IMR-90 (cell line): ENCODE results near the gene FRMD3. TPM values are rescaled to one million over a fixed set of nuclear protein-coding genes. Genes with fewer than 3 reads are reported as not detected.

Experiments
- ATAC-seq: fragments of 200-7000 bp; cut with Tn5 transposase; 2 replicates; pipeline ENCODE4 v1.9.1; 2020; ENCODE audit warnings: low read depth, mild to moderate bottlenecking, moderate library complexity
- BruUV-seq: library from RNA; stranded (reverse); fragments of 400-500 nt; replicated peaks from 2 replicates; lab custom pipeline; 2021; lab: Mats Ljungman, UMichigan
- CTCF ChIA-PET: fragments of 300-600 bp; formaldehyde crosslinking; extraction: SDS; loops from one replicate; lab custom pipeline; 2021; ENCODE audit warnings: antibody characterized with exemption; lab: Yijun Ruan, JAX
- POLR2A ChIA-PET: fragments of 300-600 bp; sonication (Branson Sonifier 250); formaldehyde crosslinking; loops from one replicate; lab custom pipeline; 2022; ENCODE audit warnings: antibody characterized with exemption; ENCODE audit not compliant: unreplicated experiment; lab: Charles Lee
- DNase-seq: peaks from one replicate; pipeline ENCODE4 v3.0.0; 2013
- H2AFZ ChIP-seq: replicated peaks from 2 replicates; pipeline ENCODE3; 2013; ENCODE audit warnings: low read length, mild to moderate bottlenecking; ENCODE audit not compliant: poor library complexity
- H2AK5ac ChIP-seq: 2 replicates; pipeline ENCODE4 v1.6.1; 2013; ENCODE audit warnings: low read depth, low read length, inconsistent platforms
- H2AK9ac ChIP-seq: replicated peaks from 2 replicates; pipeline ENCODE3; 2013; ENCODE audit warnings: mild to moderate bottlenecking, low read depth, low read length, moderate library complexity; ENCODE audit not compliant: poor library complexity
- H2BK120ac ChIP-seq: 2 replicates; pipeline ENCODE4 v1.6.1; 2013; ENCODE audit warnings: low read depth, low read length, inconsistent platforms
- H2BK15ac ChIP-seq: 3 replicates; pipeline ENCODE4 v1.6.1; 2013; ENCODE audit warnings: low read depth, low read length, inconsistent platforms
- H2BK20ac ChIP-seq: 2 replicates; pipeline ENCODE4 v1.6.1; 2013; ENCODE audit warnings: low read depth, mild to moderate bottlenecking, inconsistent platforms, low read length, moderate library complexity
- H2BK5ac ChIP-seq: 2 replicates; pipeline ENCODE4 v1.6.1; 2013; ENCODE audit warnings: mild to moderate bottlenecking, low read depth, low read length, inconsistent platforms; ENCODE audit not compliant: poor library complexity, severe bottlenecking
- H3K14ac ChIP-seq: replicated peaks from 2 replicates; pipeline ENCODE4 v1.6.1; 2013; ENCODE audit warnings: low read depth, low read length, inconsistent platforms
- H3K18ac ChIP-seq: 2 replicates; pipeline ENCODE4 v1.6.1; 2013; ENCODE audit warnings: low read depth, low read length, control low read depth
- H3K23ac ChIP-seq: 2 replicates; pipeline ENCODE4 v1.6.1; 2013; ENCODE audit warnings: low read depth, low read length, inconsistent platforms
- H3K27ac ChIP-seq: 2 replicates; pipeline ENCODE4 v1.5.1; 2013; ENCODE audit warnings: mild to moderate bottlenecking, control low read depth, low read length; ENCODE audit not compliant: insufficient read depth
- H3K27me3 ChIP-seq: 2 replicates; pipeline ENCODE4 v1.6.1; 2013; ENCODE audit warnings: low read length; ENCODE audit not compliant: control insufficient read depth, insufficient read depth
- H3K36me3 ChIP-seq: 2 replicates; pipeline ENCODE4 v1.6.1; 2013; ENCODE audit warnings: low read length, mixed read lengths; ENCODE audit not compliant: control insufficient read depth, insufficient read depth
- H3K4ac ChIP-seq: 2 replicates; pipeline ENCODE4 v1.6.1; 2013; ENCODE audit warnings: low read depth, low read length, inconsistent platforms
- H3K4me1 ChIP-seq: 2 replicates; pipeline ENCODE4 v1.6.1; 2013; ENCODE audit warnings: low read length, mixed read lengths; ENCODE audit not compliant: control insufficient read depth, insufficient read depth
- H3K4me2 ChIP-seq: 2 replicates; pipeline ENCODE4 v1.6.1; 2013; ENCODE audit warnings: low read depth, mild to moderate bottlenecking, control low read depth, low read length, moderate library complexity
- H3K4me3 ChIP-seq: 2 replicates; pipeline ENCODE4 v1.5.1; 2013; ENCODE audit warnings: low read depth, mild to moderate bottlenecking, control low read depth, low read length, moderate library complexity; ENCODE audit not compliant: insufficient read depth
- H3K56ac ChIP-seq: 2 replicates; pipeline ENCODE4 v1.6.1; 2013; ENCODE audit warnings: low read length, inconsistent platforms; ENCODE audit not compliant: insufficient read depth; ENCODE audit errors: extremely low read depth
- H3K79me1 ChIP-seq, 2 experiments: 2 replicates each; pipeline ENCODE4 v1.6.1; 2013; ENCODE audit warnings: low read length in 2 of 2, inconsistent platforms in 1 of 2, low read depth in 1 of 2
- H3K9ac ChIP-seq: 2 replicates; pipeline ENCODE4 v1.6.1; 2013; ENCODE audit warnings: low read depth, low read length, control low read depth
- H3K9me1 ChIP-seq: 2 replicates; pipeline ENCODE4 v1.6.1; 2013; ENCODE audit warnings: low read length, inconsistent platforms; ENCODE audit not compliant: insufficient read depth
- H3K9me3 ChIP-seq: 2 replicates; pipeline ENCODE4 v1.6.1; 2013; ENCODE audit warnings: low read length; ENCODE audit not compliant: control insufficient read depth, insufficient read depth
- H4K20me1 ChIP-seq: 2 replicates; pipeline ENCODE4 v1.6.1; 2013; ENCODE audit warnings: low read length, inconsistent platforms; ENCODE audit not compliant: insufficient read depth
- H4K5ac ChIP-seq: 2 replicates; pipeline ENCODE4 v1.6.1; 2013; ENCODE audit warnings: mild to moderate bottlenecking, low read depth, low read length, control low read depth
- H4K8ac ChIP-seq, 2 experiments: 2 replicates each; pipeline ENCODE4 v1.6.1; 2013; ENCODE audit warnings: low read depth in 2 of 2, low read length in 2 of 2, control low read depth in 1 of 2, inconsistent platforms in 1 of 2
- H4K91ac ChIP-seq: 2 replicates; pipeline ENCODE4 v1.6.1; 2013; ENCODE audit warnings: low read depth, low read length, inconsistent platforms; ENCODE audit not compliant: insufficient read depth
- BHLHE40 ChIP-seq: fragments of 150-350 bp; IDR thresholded peaks from 2 replicates; pipeline ENCODE4 v1.6.1; 2016; ENCODE audit warnings: mild to moderate bottlenecking, low read depth, low read length
- CEBPB ChIP-seq: IDR thresholded peaks from 2 replicates; pipeline ENCODE4 v1.6.1; 2012; ENCODE audit warnings: low read depth, low read length, improper control_type of control experiment
- CHD1 ChIP-seq: IDR thresholded peaks from 2 replicates; pipeline ENCODE4 v1.6.1; 2012; ENCODE audit warnings: low read depth, low read length, improper control_type of control experiment
- FOS ChIP-seq: fragments of 150-350 bp; IDR thresholded peaks from 2 replicates; pipeline ENCODE4 v1.6.1; 2016; ENCODE audit warnings: low read depth, low read length
- MAFK ChIP-seq: IDR thresholded peaks from 2 replicates; pipeline ENCODE4 v1.6.1; 2012; ENCODE audit warnings: low read depth, low read length, improper control_type of control experiment
- MAZ ChIP-seq: IDR thresholded peaks from 2 replicates; pipeline ENCODE4 v1.6.1; 2012; ENCODE audit warnings: low read depth, mild to moderate bottlenecking, low read length, improper control_type of control experiment, moderate library complexity, borderline replicate concordance
- MXI1 ChIP-seq: IDR thresholded peaks from 2 replicates; pipeline ENCODE4 v1.6.1; 2012; ENCODE audit warnings: low read depth, mild to moderate bottlenecking, low read length, moderate library complexity, borderline replicate concordance
- NFE2L2 ChIP-seq: fragments of 150-350 bp; IDR thresholded peaks from 2 replicates; pipeline ENCODE4 v1.6.1; 2016; ENCODE audit warnings: low read depth, mild to moderate bottlenecking, low read length
- POLR2A ChIP-seq: IDR thresholded peaks from 2 replicates; pipeline ENCODE4 v1.6.1; 2012; ENCODE audit warnings: mild to moderate bottlenecking, low read depth, low read length
- RAD21 ChIP-seq: IDR thresholded peaks from 2 replicates; pipeline ENCODE4 v1.6.1; 2012; ENCODE audit warnings: low read length, improper control_type of control experiment
- RCOR1 ChIP-seq: IDR thresholded peaks from 2 replicates; pipeline ENCODE4 v1.6.1; 2012; ENCODE audit warnings: mild to moderate bottlenecking, low read length, improper control_type of control experiment; ENCODE audit not compliant: insufficient replicate concordance
- RFX5 ChIP-seq: IDR thresholded peaks from 2 replicates; pipeline ENCODE4 v1.8.0; 2012; ENCODE audit warnings: low read depth, mild to moderate bottlenecking, low read length, moderate library complexity
- SMC3 ChIP-seq: fragments of 150-350 bp; IDR thresholded peaks from 2 replicates; pipeline ENCODE4 v1.6.1; 2016; ENCODE audit warnings: low read depth, mild to moderate bottlenecking, antibody characterized with exemption, low read length, moderate library complexity
- WGBS, 2 experiments: methylation state at CpG; one replicate each; pipeline versions ENCODE4 v1.1.5 to v1.1.7; 2013; ENCODE audit warnings: missing lambda C conversion rate in 2 of 2; ENCODE audit not compliant: insufficient read length in 1 of 2; ENCODE audit errors: extremely low coverage in 2 of 2; 5-methylcytosine and 5-hydroxymethylcytosine counted together
- dilution Hi-C: fragments of 300-500 bp; cut with HindIII; formaldehyde crosslinking; loops from one replicate; pipeline ENCODE4 v1.14.3; 2018; ENCODE audit warnings: low sequenced_read_pairs; ENCODE audit not compliant: unreplicated experiment
- in situ Hi-C: fragments of 300-500 bp; cut with MboI; formaldehyde crosslinking; loops from 3 replicates; pipeline ENCODE4 v1.14.3; 2019; ENCODE audit warnings: low sequenced_read_pairs, inconsistent platforms, mixed read lengths
- intact Hi-C: fragments of 100-400 bp; cut with micrococcal nuclease; formaldehyde crosslinking; loops from 2 replicates; pipeline ENCODE4 v1.10.0; 2022
- polyA plus RNA-seq, 3 experiments: library from polyadenylated mRNA; depleted of rRNA; stranded (reverse); fragments of >200 nt; gene quantifications; 2 replicates each; pipeline ENCODE4 v1.2.3, GENCODE V29; 2012; ENCODE audit warnings: low replicate concordance in 1 of 3
- total RNA-seq: library from RNA; depleted of rRNA; stranded (reverse); fragments of >200 nt; gene quantifications from 2 replicates; pipeline ENCODE4 v1.2.3, GENCODE V29; 2012
- TF ChIP-seq, protein P1 (sequence below): fragments of 150-350 bp; IDR thresholded peaks from 2 replicates; pipeline ENCODE4 v1.6.1; 2017; ENCODE audit warnings: mild to moderate bottlenecking, antibody characterized with exemption, low read length, low read depth
- TF ChIP-seq, protein P2 (sequence below): fragments of 150-350 bp; IDR thresholded peaks from 2 replicates; pipeline ENCODE4 v1.6.1; 2016; ENCODE audit warnings: low read depth, mild to moderate bottlenecking, low read length, moderate library complexity, borderline replicate concordance
- TF ChIP-seq, protein P3 (sequence below): conservative IDR thresholded peaks from 2 replicates; pipeline ENCODE4 v1.5.1; 2012; ENCODE audit warnings: mild to moderate bottlenecking, low read depth, low read length, improper control_type of control experiment

FRMD3 gene
- total and polyA plus RNA-seq, 2 of the 4 experiments (the other 2 are of a cell fraction): 0.02 to 0.18 TPM

DNA sequence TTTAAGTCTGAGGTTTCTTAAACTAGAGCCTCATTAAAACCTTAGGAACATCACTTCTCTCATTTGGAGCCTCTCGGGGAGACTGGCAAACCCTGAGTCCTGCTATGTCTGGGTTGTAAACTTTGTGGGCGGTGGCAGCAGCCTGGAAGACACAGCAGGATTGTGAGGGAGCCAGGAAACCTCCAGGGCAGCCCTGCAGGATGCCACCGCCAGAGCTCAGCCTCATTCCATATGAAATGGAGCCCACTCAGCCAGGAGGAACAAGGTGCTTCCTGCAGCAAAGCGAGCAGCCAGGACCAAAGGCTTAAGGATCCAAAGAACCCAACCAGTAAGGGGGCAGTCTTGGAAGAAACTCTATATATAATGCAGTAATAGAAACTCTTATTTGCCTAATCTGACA lies 46.8 kb upstream of the FRMD3 start:
- Histone ChIP-seq H3K14ac (no peak overlapping the region), H2BK15ac (no peak overlapping the region), H3K4me3 (no peak overlapping the region), H2BK5ac (no peak overlapping the region), H4K8ac (no peak overlapping the region), H2AFZ (no peak overlapping the region), H3K4me1 (no peaks in the 10 kb centered on the region), H4K5ac (no peak overlapping the region), H3K56ac (no peak overlapping the region), H3K9ac (no peak overlapping the region), H3K36me3 (no peaks in the 10 kb centered on the region), H3K23ac (no peak overlapping the region), H2AK9ac (no peak overlapping the region), H3K4ac (no peak overlapping the region), H3K27ac (no peak overlapping the region), H3K9me3 (no peaks in the 10 kb centered on the region), H3K9me1 (no peaks in the 10 kb centered on the region), H3K27me3 (no peaks in the 10 kb centered on the region), H2AK5ac (no peak overlapping the region), H3K4me2 (no peak overlapping the region), H3K79me1 (no peaks in the 10 kb centered on the region), H2BK20ac (no peak overlapping the region), H4K91ac (no peak overlapping the region), H4K20me1 (no peaks in the 10 kb centered on the region), H3K18ac (no peak overlapping the region), H2BK120ac (no peak overlapping the region)
- POLR2A ChIA-PET: no interaction called here
- WGBS, 2 experiments: 80% methylated on average over 2 of the region's 4 CpGs; no CpG with 5 or more reads in 1 of the 2 experiments
- DNase-seq (no peak), ATAC-seq (no peak)
- intact Hi-C loops: no loop called here
- no TSS peak for BruUV-seq
- TF ChIP-seq POLR2A (no peak), CHD1 (no peak), MXI1 (no peak), NFE2L2 (no peak), BHLHE40 (no peak), RAD21 (no peak), RFX5 (no peak), SMC3 (no peak), RCOR1 (no peak), MAZ (no peak), CEBPB (no peak), FOS (no peak), MAFK (no peak)
- TF ChIP-seq, protein P1, sequence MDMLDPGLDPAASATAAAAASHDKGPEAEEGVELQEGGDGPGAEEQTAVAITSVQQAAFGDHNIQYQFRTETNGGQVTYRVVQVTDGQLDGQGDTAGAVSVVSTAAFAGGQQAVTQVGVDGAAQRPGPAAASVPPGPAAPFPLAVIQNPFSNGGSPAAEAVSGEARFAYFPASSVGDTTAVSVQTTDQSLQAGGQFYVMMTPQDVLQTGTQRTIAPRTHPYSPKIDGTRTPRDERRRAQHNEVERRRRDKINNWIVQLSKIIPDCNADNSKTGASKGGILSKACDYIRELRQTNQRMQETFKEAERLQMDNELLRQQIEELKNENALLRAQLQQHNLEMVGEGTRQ: no peak
- TF ChIP-seq, protein P2, sequence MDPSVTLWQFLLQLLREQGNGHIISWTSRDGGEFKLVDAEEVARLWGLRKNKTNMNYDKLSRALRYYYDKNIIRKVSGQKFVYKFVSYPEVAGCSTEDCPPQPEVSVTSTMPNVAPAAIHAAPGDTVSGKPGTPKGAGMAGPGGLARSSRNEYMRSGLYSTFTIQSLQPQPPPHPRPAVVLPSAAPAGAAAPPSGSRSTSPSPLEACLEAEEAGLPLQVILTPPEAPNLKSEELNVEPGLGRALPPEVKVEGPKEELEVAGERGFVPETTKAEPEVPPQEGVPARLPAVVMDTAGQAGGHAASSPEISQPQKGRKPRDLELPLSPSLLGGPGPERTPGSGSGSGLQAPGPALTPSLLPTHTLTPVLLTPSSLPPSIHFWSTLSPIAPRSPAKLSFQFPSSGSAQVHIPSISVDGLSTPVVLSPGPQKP: no peak
- TF ChIP-seq, protein P3, sequence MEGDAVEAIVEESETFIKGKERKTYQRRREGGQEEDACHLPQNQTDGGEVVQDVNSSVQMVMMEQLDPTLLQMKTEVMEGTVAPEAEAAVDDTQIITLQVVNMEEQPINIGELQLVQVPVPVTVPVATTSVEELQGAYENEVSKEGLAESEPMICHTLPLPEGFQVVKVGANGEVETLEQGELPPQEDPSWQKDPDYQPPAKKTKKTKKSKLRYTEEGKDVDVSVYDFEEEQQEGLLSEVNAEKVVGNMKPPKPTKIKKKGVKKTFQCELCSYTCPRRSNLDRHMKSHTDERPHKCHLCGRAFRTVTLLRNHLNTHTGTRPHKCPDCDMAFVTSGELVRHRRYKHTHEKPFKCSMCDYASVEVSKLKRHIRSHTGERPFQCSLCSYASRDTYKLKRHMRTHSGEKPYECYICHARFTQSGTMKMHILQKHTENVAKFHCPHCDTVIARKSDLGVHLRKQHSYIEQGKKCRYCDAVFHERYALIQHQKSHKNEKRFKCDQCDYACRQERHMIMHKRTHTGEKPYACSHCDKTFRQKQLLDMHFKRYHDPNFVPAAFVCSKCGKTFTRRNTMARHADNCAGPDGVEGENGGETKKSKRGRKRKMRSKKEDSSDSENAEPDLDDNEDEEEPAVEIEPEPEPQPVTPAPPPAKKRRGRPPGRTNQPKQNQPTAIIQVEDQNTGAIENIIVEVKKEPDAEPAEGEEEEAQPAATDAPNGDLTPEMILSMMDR: no peak
- CTCF ChIA-PET: no interaction called here
- in situ Hi-C loops: no loop called here
- dilution Hi-C loops: no loop called here
